ENCODE measurements around the gene IRS4.

DNA sequence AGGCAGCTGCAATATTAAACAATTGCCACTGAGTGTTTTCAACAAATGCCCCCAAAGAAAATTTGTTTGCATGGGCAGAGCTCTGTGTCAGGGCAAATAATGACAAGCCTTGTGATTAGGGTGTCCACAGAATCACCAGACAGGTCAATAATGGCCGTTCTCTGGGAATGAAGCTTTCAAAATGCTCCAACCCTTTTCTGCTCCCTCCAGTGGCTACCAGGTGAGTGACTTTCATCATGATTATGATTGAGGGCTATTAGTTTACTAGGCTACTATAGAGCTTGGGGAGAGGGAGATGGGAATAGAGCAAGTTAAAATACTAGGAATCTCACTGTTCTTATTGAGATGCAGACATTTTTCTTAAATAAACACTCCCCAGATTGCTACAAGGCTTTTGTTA is 23.5 kb downstream of the IRS4 start:
- TF ChIP-seq, protein P1, sequence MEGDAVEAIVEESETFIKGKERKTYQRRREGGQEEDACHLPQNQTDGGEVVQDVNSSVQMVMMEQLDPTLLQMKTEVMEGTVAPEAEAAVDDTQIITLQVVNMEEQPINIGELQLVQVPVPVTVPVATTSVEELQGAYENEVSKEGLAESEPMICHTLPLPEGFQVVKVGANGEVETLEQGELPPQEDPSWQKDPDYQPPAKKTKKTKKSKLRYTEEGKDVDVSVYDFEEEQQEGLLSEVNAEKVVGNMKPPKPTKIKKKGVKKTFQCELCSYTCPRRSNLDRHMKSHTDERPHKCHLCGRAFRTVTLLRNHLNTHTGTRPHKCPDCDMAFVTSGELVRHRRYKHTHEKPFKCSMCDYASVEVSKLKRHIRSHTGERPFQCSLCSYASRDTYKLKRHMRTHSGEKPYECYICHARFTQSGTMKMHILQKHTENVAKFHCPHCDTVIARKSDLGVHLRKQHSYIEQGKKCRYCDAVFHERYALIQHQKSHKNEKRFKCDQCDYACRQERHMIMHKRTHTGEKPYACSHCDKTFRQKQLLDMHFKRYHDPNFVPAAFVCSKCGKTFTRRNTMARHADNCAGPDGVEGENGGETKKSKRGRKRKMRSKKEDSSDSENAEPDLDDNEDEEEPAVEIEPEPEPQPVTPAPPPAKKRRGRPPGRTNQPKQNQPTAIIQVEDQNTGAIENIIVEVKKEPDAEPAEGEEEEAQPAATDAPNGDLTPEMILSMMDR (IDR thresholded peaks at IDR 0.05), result no peak
- TF ChIP-seq POLR2A (IDR thresholded peaks at IDR 0.05), result no peak
- no peak for TF ChIP-seq POLR2AphosphoS5 (IDR thresholded peaks at IDR 0.05)
- TF ChIP-seq EP300 (IDR thresholded peaks at IDR 0.05), result no peak
